ENCODE data around the gene CDRT4.

DNA sequence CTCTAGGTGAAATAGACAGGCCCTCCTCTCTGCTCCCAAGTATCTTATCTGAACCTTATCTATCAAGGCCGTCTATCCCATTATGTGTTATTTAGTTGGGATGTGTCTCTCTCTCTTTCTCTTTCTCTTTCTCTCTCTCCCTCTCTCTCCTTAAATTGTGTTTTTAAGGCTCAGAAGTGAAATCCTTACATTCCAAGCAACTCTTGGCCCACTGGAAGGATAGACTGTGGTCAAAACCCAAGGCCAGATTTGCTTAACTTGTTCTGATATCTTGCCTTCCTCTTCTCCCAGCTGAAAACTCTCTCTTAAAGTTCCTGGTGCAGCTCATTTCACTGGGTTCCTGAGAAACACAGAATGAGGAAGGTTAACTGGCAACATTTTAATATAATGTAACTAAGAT, 14.7 kb downstream of the CDRT4 start:
- TF ChIP-seq, protein P1, sequence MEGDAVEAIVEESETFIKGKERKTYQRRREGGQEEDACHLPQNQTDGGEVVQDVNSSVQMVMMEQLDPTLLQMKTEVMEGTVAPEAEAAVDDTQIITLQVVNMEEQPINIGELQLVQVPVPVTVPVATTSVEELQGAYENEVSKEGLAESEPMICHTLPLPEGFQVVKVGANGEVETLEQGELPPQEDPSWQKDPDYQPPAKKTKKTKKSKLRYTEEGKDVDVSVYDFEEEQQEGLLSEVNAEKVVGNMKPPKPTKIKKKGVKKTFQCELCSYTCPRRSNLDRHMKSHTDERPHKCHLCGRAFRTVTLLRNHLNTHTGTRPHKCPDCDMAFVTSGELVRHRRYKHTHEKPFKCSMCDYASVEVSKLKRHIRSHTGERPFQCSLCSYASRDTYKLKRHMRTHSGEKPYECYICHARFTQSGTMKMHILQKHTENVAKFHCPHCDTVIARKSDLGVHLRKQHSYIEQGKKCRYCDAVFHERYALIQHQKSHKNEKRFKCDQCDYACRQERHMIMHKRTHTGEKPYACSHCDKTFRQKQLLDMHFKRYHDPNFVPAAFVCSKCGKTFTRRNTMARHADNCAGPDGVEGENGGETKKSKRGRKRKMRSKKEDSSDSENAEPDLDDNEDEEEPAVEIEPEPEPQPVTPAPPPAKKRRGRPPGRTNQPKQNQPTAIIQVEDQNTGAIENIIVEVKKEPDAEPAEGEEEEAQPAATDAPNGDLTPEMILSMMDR (conservative IDR thresholded peaks at IDR 0.05), result no peak
- TF ChIP-seq EZH2 (IDR thresholded peaks at IDR 0.05; ENCODE audit: low read depth), result no peak

Data from PC-9 (cell line).